ENCODE measurements around the gene CDH13. TPM values are rescaled to one million over a fixed set of nuclear protein-coding genes. Genes with fewer than 3 reads are reported as not detected.

The CDH13 gene
- total and polyA plus RNA-seq, 2 donors (not counting 3 experiments of a cell fraction or from before 2014, with no cell fraction given): 96.6 to 124 TPM

DNA sequence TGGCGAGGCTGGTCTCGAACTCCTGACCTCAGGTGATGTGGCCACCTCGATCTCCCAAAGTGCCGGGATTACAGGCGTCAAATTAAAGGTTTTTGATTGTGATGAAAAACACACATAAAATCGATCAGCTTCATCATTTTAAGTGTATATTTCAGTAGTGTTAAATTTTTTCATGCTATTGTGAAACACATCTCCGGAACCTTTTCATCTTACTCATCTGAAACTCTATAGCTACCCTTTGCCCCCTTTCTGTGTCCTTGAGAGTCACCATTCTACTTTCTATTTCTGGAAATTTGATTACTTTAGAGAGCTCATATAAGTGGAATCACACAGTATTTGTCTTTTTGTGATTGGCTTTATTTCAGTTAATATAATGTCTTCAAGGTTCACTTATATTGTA, 702.7 kb downstream of the CDH13 start:
- H3K9me1 ChIP-seq (replicated peaks; ENCODE audit: control insufficient read depth, extremely low read depth, insufficient read depth, low read length): no peaks in the 10 kb centered on the region
- no peaks in the 10 kb centered on the region for H3K4me1 ChIP-seq (ENCODE audit: control insufficient read depth, extremely low read depth, insufficient read depth, low read length)
- H3K9me3 ChIP-seq (replicated peaks; ENCODE audit: control insufficient read depth, insufficient read depth, low read length): no peaks in the 10 kb centered on the region
- no peak overlapping the region for H3K9ac ChIP-seq (replicated peaks; ENCODE audit: extremely low read depth, insufficient read depth, low read length)
- DNase-seq (ENCODE audit: low read depth, low spot score) (no peak), FAIRE-seq (no peak)
- H4K20me1 ChIP-seq (replicated peaks; ENCODE audit: control insufficient read depth, extremely low read depth, insufficient read depth, low read length): no peaks in the 10 kb centered on the region
- H3K79me2 ChIP-seq (ENCODE audit: control insufficient read depth, insufficient read depth, low read length): no peaks in the 10 kb centered on the region
- no peaks in the 10 kb centered on the region for H3K36me3 ChIP-seq (ENCODE audit: control insufficient read depth in 2 of 2, extremely low read depth in 1 of 2, insufficient read depth in 2 of 2, low read length in 2 of 2)
- no peak overlapping the region for H3K4me2 ChIP-seq (ENCODE audit: insufficient read depth, low read length)
- intact Hi-C loops (cut with micrococcal nuclease) (no loop called here), dilution Hi-C loops (cut with MboI; ENCODE audit: extremely low pct_ligation_motif_present, low sequenced_read_pairs) (no loop called here)
- no peak overlapping the region for H3K4me3 ChIP-seq (replicated peaks in 1 of 3; ENCODE audit: insufficient read depth in 1 of 3, low read depth in 1 of 3, low read length in 3 of 3)
- no peak overlapping the region for H2AFZ ChIP-seq (ENCODE audit: low read depth, low read length)
- ChIA-PET POLR2A (no interaction called here), CTCF (no interaction called here)
- BruUV-seq (replicated peaks): no TSS peak
- H3K27me3 ChIP-seq (ENCODE audit: control insufficient read depth in 2 of 2, insufficient read depth in 2 of 2, low read length in 2 of 2): no peaks in the 10 kb centered on the region
- TF ChIP-seq POLR2A (IDR thresholded peaks at IDR 0.05; ENCODE audit: low read depth, low read length) (no peak), GATA2 (IDR thresholded peaks at IDR 0.05; ENCODE audit: insufficient read depth, insufficient read length, low read depth, low read length) (no peak)
- H3K27ac ChIP-seq (ENCODE audit: insufficient read depth, low read depth, low read length): no peak overlapping the region

DNA sequence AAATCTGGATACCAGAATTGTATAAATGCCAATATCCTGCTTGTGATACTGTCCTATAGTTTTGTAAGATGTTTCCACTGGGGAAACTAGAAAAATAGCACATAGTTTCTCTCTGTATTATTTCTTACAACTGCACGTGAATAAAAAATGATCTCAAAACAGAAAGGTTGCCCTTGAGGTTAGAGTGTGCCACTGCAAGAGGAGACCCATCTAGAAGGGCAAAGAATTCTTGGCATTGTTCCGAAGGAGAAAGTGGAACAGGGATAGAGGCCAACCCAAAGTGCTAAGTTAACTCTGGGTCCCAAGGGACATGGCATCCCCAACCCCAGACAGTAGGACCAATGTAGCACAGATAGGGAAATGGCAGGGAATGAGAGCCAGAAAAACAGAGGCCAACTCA, 703.5 kb downstream of the CDH13 start:
- dilution Hi-C loops (cut with MboI; ENCODE audit: extremely low pct_ligation_motif_present, low sequenced_read_pairs): no loop called here
- Histone ChIP-seq H3K9me1 (replicated peaks; ENCODE audit: control insufficient read depth, extremely low read depth, insufficient read depth, low read length) (no peaks in the 10 kb centered on the region), H3K27ac (ENCODE audit: insufficient read depth, low read depth, low read length) (no peak overlapping the region), H3K4me1 (ENCODE audit: control insufficient read depth, extremely low read depth, insufficient read depth, low read length) (no peaks in the 10 kb centered on the region), H3K36me3 (ENCODE audit: control insufficient read depth in 2 of 2, extremely low read depth in 1 of 2, insufficient read depth in 2 of 2, low read length in 2 of 2) (no peaks in the 10 kb centered on the region), H3K79me2 (ENCODE audit: control insufficient read depth, insufficient read depth, low read length) (no peaks in the 10 kb centered on the region), H3K9ac (replicated peaks; ENCODE audit: extremely low read depth, insufficient read depth, low read length) (no peak overlapping the region), H3K9me3 (replicated peaks; ENCODE audit: control insufficient read depth, insufficient read depth, low read length) (no peaks in the 10 kb centered on the region), H3K27me3 (ENCODE audit: control insufficient read depth in 2 of 2, insufficient read depth in 2 of 2, low read length in 2 of 2) (no peaks in the 10 kb centered on the region), H3K4me3 (replicated peaks in 1 of 3; ENCODE audit: insufficient read depth in 1 of 3, low read depth in 1 of 3, low read length in 3 of 3) (no peak overlapping the region), H3K4me2 (ENCODE audit: insufficient read depth, low read length) (no peak overlapping the region), H2AFZ (ENCODE audit: low read depth, low read length) (no peak overlapping the region), H4K20me1 (replicated peaks; ENCODE audit: control insufficient read depth, extremely low read depth, insufficient read depth, low read length) (no peaks in the 10 kb centered on the region)
- ChIA-PET CTCF (interaction anchor here (1.1 kb wide), 1 partner anchor 26 kb away, joined by 3 read pairs; no protein-coding TSS in a partner anchor), POLR2A (no interaction called here)
- no peak for FAIRE-seq
- intact Hi-C loops (cut with micrococcal nuclease): no loop called here
- no peak for TF ChIP-seq FOS (IDR thresholded peaks at IDR 0.05; ENCODE audit: borderline replicate concordance, insufficient read depth, low read length)
- no peak for TF ChIP-seq CTCF (IDR thresholded peaks at IDR 0.05; ENCODE audit: extremely low read depth in 1 of 2, insufficient read depth in 1 of 2, low read depth in 1 of 2, low read length in 2 of 2)
- BruUV-seq (replicated peaks): no TSS peak
- DNase-seq (ENCODE audit: low read depth, low spot score): no peak

Data from endothelial cell of umbilical vein (primary cell).